ENCODE data around the gene RASA3.

The RASA3 gene

DNA sequence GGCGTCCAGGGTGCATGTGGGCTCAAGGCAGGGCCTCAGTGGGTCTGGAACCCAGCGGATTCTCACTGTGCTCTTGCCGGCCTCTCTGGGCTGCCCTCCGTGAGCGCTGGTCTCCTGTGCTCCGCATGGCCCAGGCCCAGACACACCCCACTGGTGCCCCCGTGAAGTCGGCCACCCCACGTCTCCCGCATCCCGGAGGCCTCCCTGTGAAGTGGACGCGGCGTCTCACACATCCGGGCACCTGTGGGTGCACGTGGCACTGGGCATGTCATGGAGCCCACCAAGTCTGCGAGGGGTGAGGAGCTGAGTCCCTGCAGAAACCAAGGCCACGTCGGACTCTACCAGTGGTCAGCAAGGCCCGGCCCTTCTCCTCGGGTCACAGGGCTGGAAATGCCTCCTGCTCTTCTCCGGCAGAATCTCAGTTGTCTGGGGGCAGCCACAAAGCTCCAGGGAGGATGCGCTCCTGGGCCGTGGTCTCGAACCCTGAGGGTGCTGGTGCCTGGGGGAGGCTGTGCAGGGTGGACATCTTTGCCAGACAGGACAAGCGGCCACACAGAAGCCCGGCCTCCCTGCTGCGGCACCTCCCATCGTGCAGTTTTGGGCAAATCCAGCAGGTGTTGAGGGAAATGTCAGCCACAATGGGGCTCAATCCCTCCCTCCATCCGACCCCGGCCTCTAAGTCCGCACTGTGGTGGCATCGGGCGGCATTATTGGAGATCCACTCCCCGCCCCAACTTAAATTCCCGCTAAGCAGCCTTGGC, 160.8 kb downstream of the RASA3 start:
- DNase-seq (ENCODE audit: low read depth, low spot score) = no peak
- no peak overlapping the region for H3K4me3 ChIP-seq (ENCODE audit: insufficient read length, low read depth)
- H3K9ac ChIP-seq (ENCODE audit: insufficient read length, low read depth) = no peak overlapping the region
- no peaks in the 10 kb centered on the region for H3K9me3 ChIP-seq (ENCODE audit: insufficient read depth, low read length)
- no peak for TF ChIP-seq ZNF274 (IDR thresholded peaks at IDR 0.05; ENCODE audit: low read depth, low read length)
- no peak for TF ChIP-seq SUZ12 (IDR thresholded peaks at IDR 0.05; ENCODE audit: extremely low read depth, insufficient read depth, insufficient read length)
- TF ChIP-seq YY1 (IDR thresholded peaks at IDR 0.05; ENCODE audit: insufficient read depth, insufficient read length) = no peak
- peaks cover 23% of the 10 kb centered on the region for H3K36me3 ChIP-seq (ENCODE audit: insufficient read depth, insufficient read length, low read length)
- H3K4me1 ChIP-seq (ENCODE audit: insufficient read depth, insufficient read length) = peaks cover 5% of the 10 kb centered on the region
- H3K27me3 ChIP-seq (ENCODE audit: insufficient read depth, insufficient read length) = no peaks in the 10 kb centered on the region

DNA sequence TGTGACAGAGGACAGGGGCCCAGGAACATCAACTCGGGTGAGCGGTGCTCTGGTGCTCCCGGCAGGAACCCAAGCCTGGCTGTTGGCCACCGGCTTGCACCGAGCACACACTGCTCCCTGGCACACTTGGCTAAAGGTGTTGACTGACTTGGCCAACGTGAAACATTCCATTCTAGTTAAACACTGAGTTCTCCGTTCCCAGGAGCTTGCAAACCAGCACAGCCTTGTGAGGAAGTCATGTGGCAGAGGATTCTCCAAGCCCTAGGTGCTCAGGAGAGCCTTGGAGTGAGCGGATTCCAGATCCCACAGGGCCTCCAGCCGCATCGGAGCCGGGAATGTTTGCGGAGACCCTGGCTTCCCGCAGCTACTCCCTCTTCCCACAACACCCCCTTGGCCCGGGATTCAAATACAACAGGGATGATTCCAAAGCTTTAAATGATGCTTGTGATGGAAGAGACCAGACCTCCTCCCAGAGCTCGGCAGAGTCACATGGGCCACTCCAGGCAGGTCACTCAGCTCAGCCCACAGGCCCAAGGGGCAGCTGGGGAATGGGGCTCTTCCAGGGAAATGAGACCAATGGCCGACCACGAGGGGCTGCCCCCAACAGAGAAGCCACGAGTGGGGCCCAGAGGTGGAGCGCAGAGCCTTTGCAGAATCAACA, 161.5 kb downstream of the RASA3 start:
- TF ChIP-seq YY1 (IDR thresholded peaks at IDR 0.05; ENCODE audit: insufficient read depth, insufficient read length) (no peak), ZNF274 (IDR thresholded peaks at IDR 0.05; ENCODE audit: low read depth, low read length) (no peak), SUZ12 (IDR thresholded peaks at IDR 0.05; ENCODE audit: extremely low read depth, insufficient read depth, insufficient read length) (no peak)
- H3K27me3 ChIP-seq (ENCODE audit: insufficient read depth, insufficient read length) = no peaks in the 10 kb centered on the region
- H3K36me3 ChIP-seq (ENCODE audit: insufficient read depth, insufficient read length, low read length) = peaks cover 23% of the 10 kb centered on the region
- peaks cover 2% of the 10 kb centered on the region for H3K4me1 ChIP-seq (ENCODE audit: insufficient read depth, insufficient read length)
- no peaks in the 10 kb centered on the region for H3K9me3 ChIP-seq (ENCODE audit: insufficient read depth, low read length)
- H3K9ac ChIP-seq (ENCODE audit: insufficient read length, low read depth) = no peak overlapping the region
- no peak for DNase-seq (ENCODE audit: low read depth, low spot score)
- no peak overlapping the region for H3K4me3 ChIP-seq (ENCODE audit: insufficient read length, low read depth)

DNA sequence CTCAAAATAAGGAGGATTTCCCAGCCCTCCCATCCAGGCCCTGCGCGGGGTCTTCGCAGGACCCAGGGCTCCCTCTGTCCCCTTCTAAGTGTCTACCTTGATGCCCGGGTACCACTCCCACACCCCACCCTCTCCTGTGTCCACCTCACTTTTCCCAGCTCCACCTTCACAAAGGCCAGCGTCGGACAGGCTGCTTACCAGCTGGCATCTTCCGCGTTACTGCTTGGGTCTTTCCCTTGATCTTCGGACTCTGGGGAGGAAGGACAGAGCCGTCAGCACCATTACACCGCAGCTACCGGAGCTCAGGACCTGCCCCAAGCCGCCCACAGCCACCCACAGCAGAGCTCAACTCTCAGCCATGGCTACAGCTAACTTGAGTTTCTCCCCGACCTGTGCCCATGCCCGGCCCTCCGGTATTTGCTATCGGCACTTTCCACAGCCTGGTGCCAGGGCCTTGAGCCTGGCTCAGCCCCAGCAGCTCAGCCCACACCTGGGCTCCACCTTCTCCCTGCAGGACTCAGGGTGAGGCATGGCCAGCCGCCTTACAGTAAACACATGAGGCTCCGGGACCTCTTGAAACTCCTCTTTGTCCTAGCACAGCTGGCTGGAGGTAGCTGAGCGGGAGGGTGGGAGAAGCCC, 162.3 kb downstream of the RASA3 start:
- TF ChIP-seq YY1 (IDR thresholded peaks at IDR 0.05; ENCODE audit: insufficient read depth, insufficient read length) = no peak
- no peak for TF ChIP-seq SUZ12 (IDR thresholded peaks at IDR 0.05; ENCODE audit: extremely low read depth, insufficient read depth, insufficient read length)
- TF ChIP-seq ZNF274 (IDR thresholded peaks at IDR 0.05; ENCODE audit: low read depth, low read length) = no peak
- no peak for DNase-seq (ENCODE audit: low read depth, low spot score)
- no peaks in the 10 kb centered on the region for H3K27me3 ChIP-seq (ENCODE audit: insufficient read depth, insufficient read length)
- H3K9me3 ChIP-seq (ENCODE audit: insufficient read depth, low read length) = no peaks in the 10 kb centered on the region
- H3K4me1 ChIP-seq (ENCODE audit: insufficient read depth, insufficient read length) = peaks cover 2% of the 10 kb centered on the region
- peaks cover 17% of the 10 kb centered on the region for H3K36me3 ChIP-seq (ENCODE audit: insufficient read depth, insufficient read length, low read length)
- no peak overlapping the region for H3K9ac ChIP-seq (ENCODE audit: insufficient read length, low read depth)
- H3K4me3 ChIP-seq (ENCODE audit: insufficient read length, low read depth) = no peak overlapping the region

DNA sequence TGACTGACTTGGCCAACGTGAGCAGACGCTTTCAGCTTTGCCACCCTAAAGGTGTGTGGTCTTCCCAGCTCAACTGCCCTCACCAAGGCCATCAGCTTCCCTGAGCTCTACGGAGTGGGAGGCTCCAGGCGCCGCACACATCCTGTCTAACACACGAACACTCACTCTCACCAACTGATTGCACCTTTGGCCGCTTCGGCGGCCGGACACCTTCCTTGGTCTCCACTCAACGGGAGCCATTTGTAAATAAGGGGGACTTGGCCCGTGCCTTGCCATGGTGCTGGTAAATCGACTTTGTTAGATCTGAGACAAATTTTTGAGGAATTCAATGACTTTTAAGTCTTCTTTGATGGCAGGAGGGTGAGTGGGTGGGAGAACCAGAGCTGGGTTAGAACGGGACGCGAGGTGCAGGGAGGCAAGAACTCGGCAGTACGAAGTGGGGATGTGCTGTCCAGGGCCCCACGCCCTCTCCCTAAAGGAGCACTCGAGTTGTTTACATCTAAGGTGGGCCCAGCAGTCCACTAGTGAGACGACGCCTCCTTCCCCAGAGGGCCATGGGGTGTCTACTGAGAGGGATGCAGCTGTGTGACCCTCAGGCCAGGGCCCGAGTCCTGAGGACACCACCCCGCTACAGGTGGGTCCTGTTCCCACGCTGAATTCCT, 163.0 kb downstream of the RASA3 start:
- TF ChIP-seq ZNF274 (IDR thresholded peaks at IDR 0.05; ENCODE audit: low read depth, low read length) (no peak), SUZ12 (IDR thresholded peaks at IDR 0.05; ENCODE audit: extremely low read depth, insufficient read depth, insufficient read length) (no peak), YY1 (IDR thresholded peaks at IDR 0.05; ENCODE audit: insufficient read depth, insufficient read length) (no peak)
- H3K4me1 ChIP-seq (ENCODE audit: insufficient read depth, insufficient read length) = peaks cover 2% of the 10 kb centered on the region
- H3K36me3 ChIP-seq (ENCODE audit: insufficient read depth, insufficient read length, low read length) = peaks cover 11% of the 10 kb centered on the region
- no peak for DNase-seq (ENCODE audit: low read depth, low spot score)
- H3K27me3 ChIP-seq (ENCODE audit: insufficient read depth, insufficient read length) = no peaks in the 10 kb centered on the region
- H3K9me3 ChIP-seq (ENCODE audit: insufficient read depth, low read length) = no peaks in the 10 kb centered on the region
- no peak overlapping the region for H3K4me3 ChIP-seq (ENCODE audit: insufficient read length, low read depth)
- H3K9ac ChIP-seq (ENCODE audit: insufficient read length, low read depth) = no peak overlapping the region

DNA sequence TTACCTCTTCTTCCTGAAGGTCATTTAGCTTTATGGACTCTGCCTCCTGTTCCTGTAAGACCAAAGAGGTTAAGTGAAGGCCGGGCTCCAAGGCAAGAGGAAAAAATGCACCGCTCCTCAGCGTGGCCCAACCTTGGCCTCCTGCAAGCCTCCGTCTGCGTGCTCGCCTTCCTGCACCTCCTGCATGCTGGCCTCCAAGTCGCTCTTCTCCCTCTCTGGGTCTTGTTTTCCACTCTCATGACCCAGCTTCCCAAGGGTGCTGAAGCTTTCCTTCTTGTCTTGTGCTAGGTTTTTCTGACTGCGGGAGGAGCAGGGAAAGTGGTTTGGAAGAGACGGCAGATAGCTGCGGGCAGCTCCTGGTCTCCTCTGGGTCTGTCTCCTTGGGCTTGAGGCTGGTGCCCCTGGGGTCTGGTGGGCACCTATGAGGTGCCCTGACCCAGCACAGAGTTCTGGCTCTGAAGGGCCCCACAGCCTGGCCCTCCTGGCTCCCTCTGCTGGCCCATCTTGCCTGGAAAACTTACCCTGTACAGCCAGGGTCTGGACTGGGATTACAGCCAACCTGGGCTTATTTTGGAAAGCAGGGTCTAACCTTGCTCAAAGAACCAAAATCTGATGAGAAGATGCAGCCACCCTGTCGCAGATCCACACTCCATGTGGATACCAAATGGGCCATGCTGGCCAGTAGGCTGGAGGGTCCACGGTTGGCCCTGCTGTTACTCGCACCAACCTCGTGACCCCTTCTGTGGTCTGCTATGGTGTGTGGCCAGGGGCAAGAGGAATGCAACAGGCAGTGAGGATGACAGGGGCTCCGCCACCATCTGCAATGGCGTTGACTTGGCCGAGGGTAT, 163.7 kb downstream of the RASA3 start:
- peaks cover 7% of the 10 kb centered on the region for H3K36me3 ChIP-seq (ENCODE audit: insufficient read depth, insufficient read length, low read length)
- peaks cover 2% of the 10 kb centered on the region for H3K4me1 ChIP-seq (ENCODE audit: insufficient read depth, insufficient read length)
- H3K4me3 ChIP-seq (ENCODE audit: insufficient read length, low read depth) = no peak overlapping the region
- TF ChIP-seq YY1 (IDR thresholded peaks at IDR 0.05; ENCODE audit: insufficient read depth, insufficient read length) (no peak), SUZ12 (IDR thresholded peaks at IDR 0.05; ENCODE audit: extremely low read depth, insufficient read depth, insufficient read length) (no peak), ZNF274 (IDR thresholded peaks at IDR 0.05; ENCODE audit: low read depth, low read length) (no peak)
- H3K27me3 ChIP-seq (ENCODE audit: insufficient read depth, insufficient read length) = no peaks in the 10 kb centered on the region
- H3K9ac ChIP-seq (ENCODE audit: insufficient read length, low read depth) = no peak overlapping the region
- no peak for DNase-seq (ENCODE audit: low read depth, low spot score)
- H3K9me3 ChIP-seq (ENCODE audit: insufficient read depth, low read length) = no peaks in the 10 kb centered on the region

DNA sequence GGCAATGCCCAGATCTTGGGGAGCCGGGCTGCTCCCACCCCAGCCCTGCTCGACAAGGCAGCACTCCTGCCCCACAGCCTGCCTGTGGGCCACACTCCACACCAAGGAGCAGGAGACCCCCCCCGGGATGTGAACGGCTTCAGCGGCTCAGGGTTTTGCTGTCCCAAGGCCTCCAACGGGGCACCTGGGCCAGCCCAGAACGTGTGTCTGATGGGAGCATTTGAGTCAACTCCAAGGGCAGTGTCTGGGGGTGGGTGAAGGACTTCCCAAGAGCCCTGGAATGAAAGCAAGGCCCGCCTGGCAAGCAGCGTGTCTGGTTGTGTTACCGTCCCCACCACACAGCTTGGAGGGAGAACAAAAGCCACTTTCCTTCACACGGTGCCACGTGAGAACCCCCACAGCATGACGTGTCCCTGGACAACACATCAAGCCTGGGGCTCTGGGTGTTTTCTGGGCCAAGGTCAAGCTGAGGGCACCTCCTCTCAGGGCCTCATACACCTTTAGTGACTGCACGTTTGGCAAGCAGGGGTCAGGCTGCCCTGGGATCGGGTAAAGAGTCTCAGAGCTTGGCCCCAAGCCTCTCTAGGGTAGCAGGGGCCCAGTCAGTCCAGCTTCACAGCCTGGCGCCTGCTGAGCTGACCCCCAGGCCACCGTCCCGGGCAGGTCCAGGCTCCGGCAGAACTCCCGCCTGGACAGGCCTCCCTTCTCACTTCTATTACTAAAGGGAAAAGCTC, 164.5 kb downstream of the RASA3 start:
- TF ChIP-seq ZNF274 (IDR thresholded peaks at IDR 0.05; ENCODE audit: low read depth, low read length) = no peak
- no peak for TF ChIP-seq YY1 (IDR thresholded peaks at IDR 0.05; ENCODE audit: insufficient read depth, insufficient read length)
- TF ChIP-seq SUZ12 (IDR thresholded peaks at IDR 0.05; ENCODE audit: extremely low read depth, insufficient read depth, insufficient read length) = no peak
- Histone ChIP-seq H3K9ac (ENCODE audit: insufficient read length, low read depth) (no peak overlapping the region), H3K36me3 (ENCODE audit: insufficient read depth, insufficient read length, low read length) (peaks cover 4% of the 10 kb centered on the region), H3K4me1 (ENCODE audit: insufficient read depth, insufficient read length) (peaks cover 2% of the 10 kb centered on the region), H3K9me3 (ENCODE audit: insufficient read depth, low read length) (no peaks in the 10 kb centered on the region; the same call in 1 of the 2 replicates), H3K27me3 (ENCODE audit: insufficient read depth, insufficient read length) (no peaks in the 10 kb centered on the region), H3K4me3 (ENCODE audit: insufficient read length, low read depth) (no peak overlapping the region)
- no peak for DNase-seq (ENCODE audit: low read depth, low spot score)

Measured in NT2/D1 (cell line).